K562 (cell line): ENCODE measurements around the gene PTPRU.

ENCODE experiments used
- MAX ChIP-seq: sonication (generic); formaldehyde crosslinking; IDR thresholded peaks from 2 replicates; pipeline ENCODE4 v1.9.0; 2022; ENCODE audit warnings: mild to moderate bottlenecking, missing genetic modification reagents
- MAZ ChIP-seq, 2 experiments: fragments of 450-650 bp in 1 of 2; sonication (generic) in 1 of 2; formaldehyde crosslinking; IDR thresholded peaks in 1 of 2; conservative IDR thresholded peaks in 1 of 2; 2 replicates each; pipeline versions ENCODE4 v1.4.0 to v1.5.0; 2020; ENCODE audit warnings: mild to moderate bottlenecking in 1 of 2, missing genetic modification reagents in 1 of 2
- MTA3 ChIP-seq: fragments of 450-650 bp; formaldehyde crosslinking; IDR thresholded peaks from 2 replicates; pipeline ENCODE4 v1.6.1; 2017; ENCODE audit warnings: mild to moderate bottlenecking, borderline replicate concordance
- TRIM28 ChIP-seq: fragments of 450-650 bp; IDR thresholded peaks from 2 replicates; pipeline ENCODE4 v1.6.1; 2017
- WHSC1 ChIP-seq: IDR thresholded peaks from one replicate; pipeline ENCODE4 v1.6.1; 2012; ENCODE audit warnings: low read length, control low read depth, inconsistent platforms
- ZBTB5 ChIP-seq: fragments of 450-650 bp; IDR thresholded peaks from 2 replicates; pipeline ENCODE4 v1.6.1; 2017; ENCODE audit warnings: antibody characterized with exemption
- ZFX ChIP-seq: sonication (generic); formaldehyde crosslinking; IDR thresholded peaks from 2 replicates; pipeline ENCODE4 v1.8.0; 2022; ENCODE audit warnings: mild to moderate bottlenecking, missing genetic modification reagents, moderate library complexity
- TF ChIP-seq, protein P1 (sequence below), 3 experiments: IDR thresholded peaks in 2 of 3; conservative IDR thresholded peaks in 1 of 3; 2 replicates each; pipeline ENCODE4 v1.5.1; 2011 to 2012; ENCODE audit warnings: low read length in 3 of 3, mild to moderate bottlenecking in 3 of 3, control low read depth in 2 of 3, improper control_type of control experiment in 1 of 3, inconsistent platforms in 1 of 3, low read depth in 1 of 3, mixed read lengths in 1 of 3, moderate library complexity in 1 of 3; ENCODE audit not compliant: insufficient read depth in 2 of 3

DNA sequence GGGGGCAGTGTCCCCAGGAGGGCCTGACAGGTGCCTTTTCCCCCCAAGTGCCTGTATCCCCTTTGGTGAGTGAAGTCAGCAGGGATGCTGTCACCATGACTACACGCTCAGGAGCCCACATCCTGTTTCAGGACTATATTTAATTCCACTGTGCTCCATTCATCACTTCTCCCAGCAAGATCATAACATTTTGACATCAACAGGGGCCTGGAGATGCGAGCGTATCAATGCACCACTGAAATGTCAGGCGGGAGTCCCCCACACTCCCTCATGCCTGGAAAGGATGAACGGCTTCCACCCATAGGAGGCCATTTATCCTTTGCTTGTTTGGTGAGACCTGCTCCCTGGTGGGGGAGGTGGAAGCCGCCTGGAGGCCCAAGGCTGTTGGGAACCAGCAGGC is 119.1 kb downstream of the PTPRU start:
- TF ChIP-seq MTA3, result no peak
- no peak for TF ChIP-seq MAX
- TF ChIP-seq WHSC1, result no peak
- TF ChIP-seq, protein P1, sequence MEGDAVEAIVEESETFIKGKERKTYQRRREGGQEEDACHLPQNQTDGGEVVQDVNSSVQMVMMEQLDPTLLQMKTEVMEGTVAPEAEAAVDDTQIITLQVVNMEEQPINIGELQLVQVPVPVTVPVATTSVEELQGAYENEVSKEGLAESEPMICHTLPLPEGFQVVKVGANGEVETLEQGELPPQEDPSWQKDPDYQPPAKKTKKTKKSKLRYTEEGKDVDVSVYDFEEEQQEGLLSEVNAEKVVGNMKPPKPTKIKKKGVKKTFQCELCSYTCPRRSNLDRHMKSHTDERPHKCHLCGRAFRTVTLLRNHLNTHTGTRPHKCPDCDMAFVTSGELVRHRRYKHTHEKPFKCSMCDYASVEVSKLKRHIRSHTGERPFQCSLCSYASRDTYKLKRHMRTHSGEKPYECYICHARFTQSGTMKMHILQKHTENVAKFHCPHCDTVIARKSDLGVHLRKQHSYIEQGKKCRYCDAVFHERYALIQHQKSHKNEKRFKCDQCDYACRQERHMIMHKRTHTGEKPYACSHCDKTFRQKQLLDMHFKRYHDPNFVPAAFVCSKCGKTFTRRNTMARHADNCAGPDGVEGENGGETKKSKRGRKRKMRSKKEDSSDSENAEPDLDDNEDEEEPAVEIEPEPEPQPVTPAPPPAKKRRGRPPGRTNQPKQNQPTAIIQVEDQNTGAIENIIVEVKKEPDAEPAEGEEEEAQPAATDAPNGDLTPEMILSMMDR (IDR thresholded peaks at IDR 0.05 in 2 of 3, conservative IDR thresholded peaks at IDR 0.05 in 1 of 3; ENCODE audit: insufficient read depth in 2 of 3, low read depth in 1 of 3, low read length in 3 of 3), result no peak
- TF ChIP-seq TRIM28, result no peak
- TF ChIP-seq ZFX (CRISPR knock-in tag), result no peak
- no peak for TF ChIP-seq ZBTB5
- no peak for TF ChIP-seq MAZ (CRISPR knock-in tag; conservative IDR thresholded peaks at IDR 0.05 in 1 of 2, IDR thresholded peaks at IDR 0.05 in 1 of 2)
